Right renal cortex interstitium (tissue), 3 donors: Measurements from ENCODE around the gene ADCY5. TPM values are rescaled to one million over a fixed set of nuclear protein-coding genes. Genes with fewer than 3 reads are reported as not detected.

Source experiments
- DNase-seq, 3 donors: peaks; one replicate each; pipeline ENCODE4 v3.0.0-alpha.2; 2013; ENCODE audit warnings: low read depth in 3 of 3, low spot score in 2 of 3
- polyA plus RNA-seq, 3 donors: library from polyadenylated mRNA; unstranded; fragments of 120-200 nt; gene quantifications; one replicate each; pipeline ENCODE4 v1.2.1, GENCODE V29; 2013; ENCODE audit not compliant: insufficient read length in 3 of 3

ADCY5 gene
- polyA plus RNA-seq, 3 donors: 10.8 to 13.2 (median 12.7) TPM

- no peak for DNase-seq
Observed at GRCh38 chr3:123431007-123431657, 17.8 kb downstream of the ADCY5 start.

GRCh38 chr3:123430266-123430665 is 18.6 kb downstream of the ADCY5 start:
- DNase-seq: no peak

GRCh38 chr3:123429362-123430125 is 19.3 kb downstream of the ADCY5 start:
- no peak for DNase-seq

GRCh38 chr3:123424999-123425712 is 23.7 kb downstream of the ADCY5 start:
- DNase-seq: no peak

GRCh38 chr3:123424321-123424998 is 24.4 kb downstream of the ADCY5 start:
- no peak for DNase-seq

GRCh38 chr3:123423806-123424205 is 25.1 kb downstream of the ADCY5 start:
- no peak for DNase-seq

GRCh38 chr3:123423031-123423430 is 25.9 kb downstream of the ADCY5 start:
- DNase-seq: no peak

GRCh38 chr3:123422457-123422856 is 26.4 kb downstream of the ADCY5 start:
- DNase-seq: no peak

GRCh38 chr3:123421353-123422174 is 27.3 kb downstream of the ADCY5 start:
- no peak for DNase-seq

GRCh38 chr3:123420416-123420968 is 28.4 kb downstream of the ADCY5 start:
- DNase-seq: no peak

GRCh38 chr3:123419850-123420297 is 29.0 kb downstream of the ADCY5 start:
- DNase-seq: no peak

- no peak for DNase-seq
Observed at GRCh38 chr3:123419181-123419849, 29.6 kb downstream of the ADCY5 start.

GRCh38 chr3:123416647-123417046 is 32.2 kb downstream of the ADCY5 start:
- no peak for DNase-seq

GRCh38 chr3:123416173-123416572 is 32.7 kb downstream of the ADCY5 start:
- no peak for DNase-seq

- DNase-seq: no peak
Observed at GRCh38 chr3:123414973-123415775, 33.7 kb downstream of the ADCY5 start.

- DNase-seq: peak in 1 of 3 donors; percentile 41
Observed at GRCh38 chr3:123412811-123413604, 35.9 kb downstream of the ADCY5 start.

GRCh38 chr3:123412076-123412475 is 36.8 kb downstream of the ADCY5 start:
- no peak for DNase-seq
